Measurements from ENCODE around the gene ZNF277. TPM values are rescaled to one million over a fixed set of nuclear protein-coding genes. Genes with fewer than 3 reads are reported as not detected.
A peak's percentile ranks its signal among the peaks of the same experiment; 100 is the strongest.

The ZNF277 gene
- 10 to 100 TPM; 15.8 to 16.4 TPM for total RNA-seq

GRCh38 chr7:112206238-112206990 is at the start of gene ZNF277, which contains the start of gene DOCK4:
Gene ZNF277 (plus strand): TSS chr7:112206695. CDS start chr7:112206717, 22 bp downstream.
Gene DOCK4 (minus strand): TSS chr7:112206399. CDS start chr7:112206138, 261 bp downstream.
- Mint-ChIP-seq H3K9me3 (ENCODE audit: low read depth) (no peaks in the 10 kb centered on the region), H3K36me3 (peaks cover 2% of the 10 kb centered on the region), H3K4me3 (peak within 1 kb of the TSS; percentile 87), H3K27me3 (peaks cover 36% of the 10 kb centered on the region), H3K27ac (peak within 1 kb of the TSS; percentile 86), H3K4me1 (peaks cover 31% of the 10 kb centered on the region)
- peak; percentile 99 for DNase-seq
- CTCF ChIA-PET, result interaction anchor here (1.2 to 1.3 kb wide), 3 partner anchors 8 to 454 kb away, joined by 3 to 5 read pairs (median 3); no protein-coding TSS in a partner anchor
- peak; percentile 94 for ATAC-seq

GRCh38 chr7:112157072-112157471 is 49.4 kb upstream of the ZNF277 start:
- Mint-ChIP-seq H3K4me3 (no peak overlapping the region), H3K27ac (no peak overlapping the region), H3K27me3 (peaks cover 43% of the 10 kb centered on the region), H3K9me3 (ENCODE audit: low read depth) (no peaks in the 10 kb centered on the region), H3K36me3 (no peaks in the 10 kb centered on the region), H3K4me1 (no peaks in the 10 kb centered on the region)
- ATAC-seq, result no peak
- CTCF ChIA-PET, result no interaction called here
- DNase-seq, result no peak

DNA sequence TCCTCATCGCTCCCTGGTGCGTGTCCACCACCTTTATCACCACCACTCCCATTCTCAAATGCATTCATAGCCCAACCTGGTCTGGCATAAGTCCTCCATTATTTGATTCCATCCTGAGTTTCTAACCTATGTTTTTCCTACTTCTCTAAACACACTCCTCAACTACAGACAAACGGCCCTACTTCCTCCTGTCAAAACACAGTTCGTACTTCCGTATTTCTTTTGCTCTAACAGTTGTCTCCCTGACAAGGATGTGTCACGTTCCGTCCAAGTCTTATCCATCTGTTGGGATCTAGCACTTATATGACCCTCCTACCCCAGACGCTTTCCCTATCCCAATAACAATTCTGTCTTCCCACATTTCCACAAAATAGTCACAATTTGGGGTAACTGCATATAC is 47.1 kb upstream of the ZNF277 start:
- DNase-seq, result no peak
- H3K27ac Mint-ChIP-seq, result no peak overlapping the region

DNA sequence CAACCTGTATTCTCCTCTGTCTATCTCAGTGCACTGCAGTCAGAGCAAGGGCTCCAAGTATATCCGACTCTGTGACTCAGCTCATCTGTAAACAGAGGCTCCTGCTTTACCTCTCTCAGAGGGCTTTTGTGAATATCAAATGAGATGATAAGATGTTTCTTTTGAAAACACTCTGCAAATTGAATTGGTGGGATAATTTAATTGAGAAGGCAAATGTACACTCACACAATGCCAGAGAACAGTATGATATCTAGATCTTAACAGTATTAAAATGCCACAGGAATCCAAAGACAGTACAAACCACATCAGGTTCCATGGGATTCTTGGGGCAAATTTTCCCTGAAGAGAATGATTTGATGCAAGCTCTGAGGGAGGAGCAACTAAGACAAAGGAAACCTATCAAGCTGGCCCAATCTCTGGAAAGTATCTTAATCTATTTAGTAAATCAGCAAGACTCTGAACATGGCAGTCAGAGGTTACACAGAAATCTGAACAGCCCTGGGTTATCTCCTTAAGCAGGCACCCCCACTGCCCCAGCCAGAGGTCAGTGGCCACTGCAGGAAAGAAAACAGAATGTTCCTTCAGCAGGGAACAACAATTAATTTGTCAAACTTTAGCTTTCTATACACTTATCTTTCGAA is 46.2 kb upstream of the ZNF277 start:
- no peaks in the 10 kb centered on the region for H3K4me1 Mint-ChIP-seq

More for the DNA sequence above, 47.1 kb upstream of the ZNF277 start:
- CTCF ChIA-PET, result no interaction called here
- ATAC-seq, result no peak
- H3K9me3 Mint-ChIP-seq (ENCODE audit: low read depth), result no peaks in the 10 kb centered on the region
- peaks cover 41% of the 10 kb centered on the region for H3K27me3 Mint-ChIP-seq
- H3K4me3 Mint-ChIP-seq, result no peak overlapping the region
- H3K36me3 Mint-ChIP-seq, result no peaks in the 10 kb centered on the region
- H3K4me1 Mint-ChIP-seq, result no peaks in the 10 kb centered on the region

DNA sequence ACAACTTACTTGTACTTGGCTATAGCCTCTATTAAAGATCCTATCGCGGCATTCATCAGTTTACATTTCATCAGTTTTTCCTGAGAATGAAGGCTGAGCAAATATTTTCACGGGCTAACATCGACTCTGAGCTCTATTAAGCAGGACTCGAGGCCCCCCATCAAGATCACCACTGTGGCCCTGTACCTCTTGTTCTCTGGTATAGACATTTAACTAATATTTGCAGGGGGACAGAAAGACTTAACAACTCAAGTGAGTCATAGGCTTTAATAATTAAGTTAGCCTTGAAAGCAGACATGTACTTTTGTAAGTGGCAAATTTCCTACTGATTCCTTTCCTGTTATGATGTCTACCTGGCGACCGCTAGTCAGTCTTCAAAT is 45.7 kb upstream of the ZNF277 start:
- Mint-ChIP-seq H3K27ac (no peak overlapping the region), H3K4me3 (no peak overlapping the region), H3K36me3 (no peaks in the 10 kb centered on the region), H3K9me3 (ENCODE audit: low read depth) (no peaks in the 10 kb centered on the region), H3K27me3 (peaks cover 40% of the 10 kb centered on the region), H3K4me1 (no peaks in the 10 kb centered on the region)
- DNase-seq, result no peak
- no peak for ATAC-seq
- CTCF ChIA-PET, result interaction anchor here (1.2 kb wide), 1 partner anchor 9 kb away, joined by 4 read pairs; no protein-coding TSS in a partner anchor

More for the DNA sequence above, 46.2 kb upstream of the ZNF277 start:
- Mint-ChIP-seq H3K9me3 (ENCODE audit: low read depth) (no peaks in the 10 kb centered on the region), H3K4me3 (no peak overlapping the region), H3K27me3 (peaks cover 39% of the 10 kb centered on the region), H3K27ac (no peak overlapping the region), H3K36me3 (no peaks in the 10 kb centered on the region)
- CTCF ChIA-PET, result interaction anchor here (1.2 kb wide), 1 partner anchor 9 kb away, joined by 4 read pairs; no protein-coding TSS in a partner anchor
- no peak for DNase-seq
- no peak for ATAC-seq

GRCh38 chr7:112161253-112162141 is 45.0 kb upstream of the ZNF277 start:
- ATAC-seq (no peak), DNase-seq (no peak)
- CTCF ChIA-PET, result interaction anchor here (1.2 kb wide), 1 partner anchor 10 kb away, joined by 4 read pairs; no protein-coding TSS in a partner anchor
- Mint-ChIP-seq H3K27me3 (peaks cover 39% of the 10 kb centered on the region), H3K4me1 (no peaks in the 10 kb centered on the region), H3K27ac (no peak overlapping the region), H3K36me3 (no peaks in the 10 kb centered on the region), H3K9me3 (ENCODE audit: low read depth) (no peaks in the 10 kb centered on the region), H3K4me3 (no peak overlapping the region)

GRCh38 chr7:112162142-112162766 is 44.2 kb upstream of the ZNF277 start:
- no peak overlapping the region for H3K27ac Mint-ChIP-seq
- no peak overlapping the region for H3K4me3 Mint-ChIP-seq
- DNase-seq, result no peak
- no peaks in the 10 kb centered on the region for H3K9me3 Mint-ChIP-seq (ENCODE audit: low read depth)
- peaks cover 41% of the 10 kb centered on the region for H3K27me3 Mint-ChIP-seq
- H3K4me1 Mint-ChIP-seq, result no peaks in the 10 kb centered on the region
- ATAC-seq, result no peak
- H3K36me3 Mint-ChIP-seq, result no peaks in the 10 kb centered on the region
- CTCF ChIA-PET, result no interaction called here

DNA sequence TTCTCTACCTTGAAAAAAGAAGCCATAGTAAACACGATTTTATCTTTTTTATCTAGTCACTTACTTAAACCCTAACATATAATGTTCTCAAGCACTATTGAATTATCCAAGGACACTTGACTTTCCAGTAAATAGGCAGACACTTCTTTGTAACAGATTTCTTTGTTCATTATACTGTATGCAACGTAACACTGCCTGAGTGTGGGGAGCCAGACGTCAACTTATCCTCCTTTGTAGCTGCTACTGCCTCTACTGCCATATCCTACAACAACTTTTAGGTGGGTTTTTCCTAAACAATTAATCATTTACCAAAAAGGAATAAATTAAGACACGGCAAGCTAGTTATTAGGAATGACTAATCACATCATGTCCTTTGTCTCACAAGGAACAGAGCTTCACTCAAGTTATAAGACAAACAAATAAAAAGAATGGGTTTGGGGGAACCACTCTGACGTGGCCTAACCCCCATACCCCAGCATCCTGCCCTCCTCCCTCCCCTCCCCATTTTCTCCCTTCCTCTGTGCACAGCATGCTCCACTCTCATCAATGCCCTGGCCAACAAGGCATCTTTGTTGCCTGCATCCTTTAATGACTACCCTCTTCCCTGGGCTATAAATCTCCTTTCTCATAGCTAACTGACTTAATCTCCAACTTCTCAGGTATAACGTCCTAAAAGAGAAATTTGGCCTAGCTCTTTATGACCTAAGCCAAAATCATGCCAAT is 43.5 kb upstream of the ZNF277 start:
- no peaks in the 10 kb centered on the region for H3K9me3 Mint-ChIP-seq (ENCODE audit: low read depth)
- H3K4me3 Mint-ChIP-seq, result no peak overlapping the region
- no peak overlapping the region for H3K27ac Mint-ChIP-seq
- DNase-seq (no peak), ATAC-seq (no peak)
- CTCF ChIA-PET, result no interaction called here
- H3K27me3 Mint-ChIP-seq, result peaks cover 43% of the 10 kb centered on the region
- no peaks in the 10 kb centered on the region for H3K4me1 Mint-ChIP-seq
- H3K36me3 Mint-ChIP-seq, result no peaks in the 10 kb centered on the region

GRCh38 chr7:112167147-112167546 is 39.3 kb upstream of the ZNF277 start:
- Mint-ChIP-seq H3K27me3 (peaks cover 39% of the 10 kb centered on the region), H3K4me1 (no peaks in the 10 kb centered on the region), H3K27ac (no peak overlapping the region), H3K36me3 (no peaks in the 10 kb centered on the region), H3K9me3 (ENCODE audit: low read depth) (no peaks in the 10 kb centered on the region), H3K4me3 (no peak overlapping the region)
- DNase-seq (no peak), ATAC-seq (no peak)
- CTCF ChIA-PET, result no interaction called here

GRCh38 chr7:112168915-112169314 is 37.6 kb upstream of the ZNF277 start:
- Mint-ChIP-seq H3K4me1 (no peaks in the 10 kb centered on the region), H3K4me3 (no peak overlapping the region), H3K36me3 (no peaks in the 10 kb centered on the region), H3K27me3 (peaks cover 41% of the 10 kb centered on the region), H3K27ac (no peak overlapping the region), H3K9me3 (ENCODE audit: low read depth) (no peaks in the 10 kb centered on the region)
- CTCF ChIA-PET, result no interaction called here
- DNase-seq (no peak), ATAC-seq (no peak)

DNA sequence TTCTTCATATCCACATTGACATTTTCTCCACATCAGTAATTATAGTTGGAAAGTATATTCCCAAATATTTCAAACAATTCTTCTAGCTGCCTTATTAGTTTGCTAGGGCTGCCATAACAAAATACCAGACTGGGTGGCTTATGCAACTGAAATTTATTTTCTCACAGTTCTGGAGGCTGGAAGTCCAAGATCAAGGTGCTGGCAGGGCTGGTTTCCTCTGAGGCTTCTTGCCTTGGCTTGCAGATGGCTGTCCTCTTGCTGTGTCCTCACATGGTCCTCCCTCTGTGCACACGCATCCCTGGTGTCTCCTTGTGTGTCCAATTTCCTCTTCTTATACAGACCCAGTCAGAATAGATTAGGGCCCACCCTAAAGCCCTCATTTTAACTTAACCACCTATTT is 34.8 kb upstream of the ZNF277 start:
- CTCF ChIA-PET, result no interaction called here
- Mint-ChIP-seq H3K27ac (no peak overlapping the region), H3K4me1 (no peaks in the 10 kb centered on the region), H3K36me3 (no peaks in the 10 kb centered on the region), H3K9me3 (ENCODE audit: low read depth) (no peaks in the 10 kb centered on the region), H3K27me3 (peaks cover 54% of the 10 kb centered on the region), H3K4me3 (no peak overlapping the region)
- ATAC-seq (no peak), DNase-seq (no peak)

GRCh38 chr7:112172870-112173567 is 33.5 kb upstream of the ZNF277 start:
- Mint-ChIP-seq H3K4me3 (no peak overlapping the region), H3K27me3 (peaks cover 57% of the 10 kb centered on the region), H3K4me1 (no peaks in the 10 kb centered on the region), H3K36me3 (no peaks in the 10 kb centered on the region), H3K9me3 (ENCODE audit: low read depth) (no peaks in the 10 kb centered on the region), H3K27ac (no peak overlapping the region)
- CTCF ChIA-PET, result no interaction called here
- no peak for ATAC-seq
- no peak for DNase-seq
